A172 (cell line): ENCODE measurements around the gene ENTPD1. TPM values are rescaled to one million over a fixed set of nuclear protein-coding genes. Genes with fewer than 3 reads are reported as not detected.
"Not testable (repeated sequence)": the region's sequence is repeated elsewhere in the genome, so short reads cannot be mapped to it uniquely, and the experiment has no call there.

ENCODE experiments used
- DNase-seq: peaks from one replicate; pipeline ENCODE4 v3.0.0-alpha.2; 2015; ENCODE audit warnings: low spot score
- total RNA-seq: library from RNA; depleted of rRNA; stranded (reverse); fragments of >200 nt; shearing (Covaris generic); gene quantifications from 2 replicates; pipeline ENCODE4 v1.2.3, GENCODE V29; 2014

The ENTPD1 gene
- total RNA-seq, 1 experiment from 2014 or later = 1.9 TPM

GRCh38 chr10:95864906-95865813 is 109.2 kb downstream of the ENTPD1 start:
- DNase-seq = peak; percentile 62

GRCh38 chr10:95865814-95866466 is 110.0 kb downstream of the ENTPD1 start:
- no peak for DNase-seq

- no peak for DNase-seq
Measured at GRCh38 chr10:95866467-95866842, 110.5 kb downstream of the ENTPD1 start.

- DNase-seq = no peak
Measured at GRCh38 chr10:95867866-95868265, 111.9 kb downstream of the ENTPD1 start.

GRCh38 chr10:95872158-95872711 is 116.3 kb downstream of the ENTPD1 start:
- DNase-seq = no peak

GRCh38 chr10:95873139-95873538 is 117.2 kb downstream of the ENTPD1 start:
- no peak for DNase-seq

GRCh38 chr10:95873651-95874050 is 117.7 kb downstream of the ENTPD1 start:
- no peak for DNase-seq

- not testable (repeated sequence) for DNase-seq
Measured at GRCh38 chr10:95874783-95875182, 118.8 kb downstream of the ENTPD1 start.

GRCh38 chr10:95876756-95877155 is 120.8 kb downstream of the ENTPD1 start:
- DNase-seq = no peak

GRCh38 chr10:95877881-95878280 is 121.9 kb downstream of the ENTPD1 start:
- no peak for DNase-seq

GRCh38 chr10:95880704-95881103 is 124.7 kb downstream of the ENTPD1 start:
- no peak for DNase-seq

GRCh38 chr10:95881316-95881715 is 125.4 kb downstream of the ENTPD1 start:
- DNase-seq = no peak

GRCh38 chr10:95889830-95890229 is 133.9 kb downstream of the ENTPD1 start:
- no peak for DNase-seq

- no peak for DNase-seq
Measured at GRCh38 chr10:95896071-95896850, 140.3 kb downstream of the ENTPD1 start.

- not testable (repeated sequence) for DNase-seq
Measured at GRCh38 chr10:95905897-95906580, 150.1 kb downstream of the ENTPD1 start.

GRCh38 chr10:95906677-95907455 is 150.9 kb downstream of the ENTPD1 start:
- peak; percentile 57 for DNase-seq

GRCh38 chr10:95907456-95908253 is 151.7 kb downstream of the ENTPD1 start, which contains the start of gene CC2D2B:
Gene CC2D2B, plus strand, starts transcription at chr10:95907975. Its CDS starts 3,349 bp downstream, at chr10:95911324.
- DNase-seq = peak; percentile 75

GRCh38 chr10:95908450-95908849 is 152.5 kb downstream of the ENTPD1 start:
- no peak for DNase-seq

- no peak for DNase-seq
Measured at GRCh38 chr10:95909561-95909960, 153.6 kb downstream of the ENTPD1 start.

- not testable (repeated sequence) for DNase-seq
Measured at GRCh38 chr10:95916039-95916438, 160.1 kb downstream of the ENTPD1 start.
